Sigmoid colon (tissue), 4 donors: ENCODE data around the gene ATP10A.

Source experiments
- EP300 ChIP-seq, 4 donors: sonication (generic); formaldehyde crosslinking; IDR thresholded peaks; one replicate each; pipeline ENCODE4 v1.6.1; 2017; ENCODE audit warnings: antibody characterized with exemption in 4 of 4
- POLR2A ChIP-seq, 2 donors: fragments of 450-650 bp; IDR thresholded peaks; one replicate each; pipeline ENCODE4 v1.6.1; 2016; ENCODE audit warnings: antibody characterized with exemption in 2 of 2, mild to moderate bottlenecking in 2 of 2, moderate library complexity in 2 of 2
- POLR2AphosphoS5 ChIP-seq, 4 donors: sonication (generic); formaldehyde crosslinking; IDR thresholded peaks; one replicate each; pipeline ENCODE4 v1.6.1; 2017; ENCODE audit warnings: antibody characterized with exemption in 4 of 4
- TF ChIP-seq, protein P1 (sequence below), 4 experiments: fragments of 450-650 bp in 3 of 4; fragments of 200-600 bp in 1 of 4; IDR thresholded peaks; one replicate each; pipeline ENCODE4 v1.5.1; 2016 to 2019; ENCODE audit warnings: antibody characterized with exemption in 4 of 4, mild to moderate bottlenecking in 3 of 4, moderate library complexity in 2 of 4

DNA sequence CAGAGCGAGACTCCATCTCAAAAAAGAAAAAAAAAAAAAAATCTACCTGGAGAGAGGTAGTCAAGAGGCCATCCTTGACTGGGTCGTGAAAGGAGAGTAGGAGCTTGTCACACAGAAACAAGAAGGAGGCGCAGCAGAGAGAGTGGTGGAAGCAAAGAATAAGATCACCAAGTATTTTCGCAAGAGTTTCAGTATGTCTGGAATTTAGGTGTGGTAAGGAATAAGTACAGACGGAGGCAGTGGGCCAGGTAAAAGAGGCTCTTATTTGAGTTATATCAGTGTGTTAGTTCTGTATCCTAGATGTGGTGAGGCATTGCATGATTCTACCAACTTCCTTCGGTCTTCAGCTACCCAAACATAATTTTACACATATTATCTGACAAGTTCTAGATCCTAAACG, 14.6 kb upstream of the ATP10A start:
- no peak for TF ChIP-seq POLR2AphosphoS5 (IDR thresholded peaks at IDR 0.05)
- TF ChIP-seq, protein P1, sequence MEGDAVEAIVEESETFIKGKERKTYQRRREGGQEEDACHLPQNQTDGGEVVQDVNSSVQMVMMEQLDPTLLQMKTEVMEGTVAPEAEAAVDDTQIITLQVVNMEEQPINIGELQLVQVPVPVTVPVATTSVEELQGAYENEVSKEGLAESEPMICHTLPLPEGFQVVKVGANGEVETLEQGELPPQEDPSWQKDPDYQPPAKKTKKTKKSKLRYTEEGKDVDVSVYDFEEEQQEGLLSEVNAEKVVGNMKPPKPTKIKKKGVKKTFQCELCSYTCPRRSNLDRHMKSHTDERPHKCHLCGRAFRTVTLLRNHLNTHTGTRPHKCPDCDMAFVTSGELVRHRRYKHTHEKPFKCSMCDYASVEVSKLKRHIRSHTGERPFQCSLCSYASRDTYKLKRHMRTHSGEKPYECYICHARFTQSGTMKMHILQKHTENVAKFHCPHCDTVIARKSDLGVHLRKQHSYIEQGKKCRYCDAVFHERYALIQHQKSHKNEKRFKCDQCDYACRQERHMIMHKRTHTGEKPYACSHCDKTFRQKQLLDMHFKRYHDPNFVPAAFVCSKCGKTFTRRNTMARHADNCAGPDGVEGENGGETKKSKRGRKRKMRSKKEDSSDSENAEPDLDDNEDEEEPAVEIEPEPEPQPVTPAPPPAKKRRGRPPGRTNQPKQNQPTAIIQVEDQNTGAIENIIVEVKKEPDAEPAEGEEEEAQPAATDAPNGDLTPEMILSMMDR (IDR thresholded peaks at IDR 0.05): no peak
- TF ChIP-seq POLR2A (IDR thresholded peaks at IDR 0.05): no peak
- no peak for TF ChIP-seq EP300 (IDR thresholded peaks at IDR 0.05)
